HG02571 (cell line): ENCODE measurements around the gene DCAF12L1.

Experiments used
- ATAC-seq: cut with Tn5 transposase; IDR thresholded peaks from one replicate; pipeline ENCODE4 v1.9.1; 2021; ENCODE audit warnings: mild to moderate bottlenecking, moderate library complexity; ENCODE audit not compliant: unreplicated experiment

The DCAF12L1 gene

DNA sequence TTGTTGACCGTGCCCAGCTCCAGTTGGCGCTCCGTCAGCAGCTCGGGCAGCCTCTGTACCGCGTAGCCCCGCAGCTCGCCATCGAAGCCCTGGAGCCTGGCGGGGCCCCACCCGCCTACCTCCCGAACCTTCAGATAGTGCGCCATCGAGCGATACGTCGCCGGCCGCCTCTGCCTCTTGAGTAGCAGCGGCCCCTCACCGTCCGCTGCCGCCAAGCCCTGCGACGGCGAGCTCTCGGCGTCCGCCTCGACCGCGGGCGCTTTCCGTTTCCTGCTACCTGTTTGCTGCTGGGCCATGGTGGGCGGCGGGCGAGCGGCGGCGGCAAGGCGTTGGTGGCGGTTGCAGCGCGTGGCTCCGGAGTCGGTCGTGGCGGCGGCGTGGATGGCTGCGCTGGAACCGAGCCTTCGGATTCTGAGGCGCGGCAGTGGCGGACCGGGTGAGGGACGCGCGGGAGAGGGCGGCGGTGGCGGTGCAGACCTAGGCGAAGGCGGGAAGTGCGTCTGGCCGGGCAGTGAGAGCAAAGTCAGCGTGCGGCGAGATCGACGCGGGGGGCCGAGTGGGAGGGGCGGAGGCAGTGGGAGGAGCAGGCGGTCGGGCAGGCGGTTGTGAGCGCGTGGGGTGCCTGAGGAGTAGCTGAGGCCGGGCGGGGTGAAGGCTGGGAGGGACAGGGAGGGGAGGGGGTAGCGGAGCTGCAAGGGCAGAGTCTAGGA lies at the start of gene DCAF12L1:
Gene DCAF12L1 (minus strand): TSS at position 502 of the 710 bp plus-strand sequence. CDS start 206 bp downstream, at position 296.
- no peak for ATAC-seq

DNA sequence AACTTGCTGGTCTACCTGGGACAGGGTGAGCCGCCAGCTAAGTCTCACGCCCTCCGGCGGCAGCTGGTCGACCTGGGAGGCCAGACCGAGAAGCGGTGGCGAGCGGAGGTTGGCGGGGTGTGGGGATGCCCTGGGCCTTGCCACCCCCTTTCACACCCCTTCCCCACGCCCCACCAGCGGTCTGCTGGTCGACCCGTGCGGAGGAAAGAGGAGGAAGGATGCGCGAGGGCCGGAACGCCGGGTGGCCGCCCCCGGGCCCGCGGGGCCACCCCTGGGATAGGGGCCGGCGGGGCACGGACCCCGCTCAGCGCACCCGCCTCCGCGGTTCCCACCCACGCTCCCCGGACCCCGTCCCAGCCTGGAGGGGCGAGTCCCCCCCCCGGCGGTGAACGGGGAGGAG lies 28.3 kb upstream of the DCAF12L1 start:
- no peak for ATAC-seq

DNA sequence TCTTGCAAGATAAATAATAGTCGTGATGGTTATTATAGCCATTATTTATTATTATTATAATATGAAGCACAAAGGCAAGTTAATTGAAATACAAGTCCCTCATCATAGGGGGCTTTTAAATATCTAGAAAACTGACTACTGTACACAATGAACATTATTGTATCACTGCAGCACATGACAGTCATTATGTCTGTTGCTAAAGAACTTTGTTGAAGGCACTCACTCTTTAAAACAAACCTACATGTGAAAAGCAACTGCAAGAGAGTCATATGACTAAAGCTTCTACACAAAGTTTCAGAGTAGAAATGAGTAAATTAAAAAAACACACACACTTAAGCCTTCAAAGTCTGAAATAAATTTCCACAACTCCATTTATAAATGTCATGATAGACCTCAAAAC lies 23.3 kb upstream of the DCAF12L1 start:
- ATAC-seq, result no peak

DNA sequence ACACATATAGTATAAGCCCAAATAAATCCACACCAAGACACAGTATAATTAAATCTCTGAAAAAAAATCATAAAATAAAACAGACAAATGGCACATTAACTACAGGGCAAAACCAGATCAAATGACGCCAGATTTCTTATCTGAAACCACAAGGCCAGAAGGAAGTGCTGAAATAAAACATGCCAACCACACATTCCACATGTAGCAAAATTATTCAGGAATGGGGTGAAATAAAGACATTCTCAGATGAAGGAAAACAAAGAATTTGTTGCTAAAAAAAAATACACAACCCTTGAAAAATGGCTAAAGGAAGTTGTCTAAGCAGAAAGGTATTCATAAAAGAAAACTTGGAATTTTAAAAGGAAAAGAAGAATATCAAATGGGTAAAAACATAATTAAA lies 4.5 kb upstream of the DCAF12L1 start:
- no peak for ATAC-seq

DNA sequence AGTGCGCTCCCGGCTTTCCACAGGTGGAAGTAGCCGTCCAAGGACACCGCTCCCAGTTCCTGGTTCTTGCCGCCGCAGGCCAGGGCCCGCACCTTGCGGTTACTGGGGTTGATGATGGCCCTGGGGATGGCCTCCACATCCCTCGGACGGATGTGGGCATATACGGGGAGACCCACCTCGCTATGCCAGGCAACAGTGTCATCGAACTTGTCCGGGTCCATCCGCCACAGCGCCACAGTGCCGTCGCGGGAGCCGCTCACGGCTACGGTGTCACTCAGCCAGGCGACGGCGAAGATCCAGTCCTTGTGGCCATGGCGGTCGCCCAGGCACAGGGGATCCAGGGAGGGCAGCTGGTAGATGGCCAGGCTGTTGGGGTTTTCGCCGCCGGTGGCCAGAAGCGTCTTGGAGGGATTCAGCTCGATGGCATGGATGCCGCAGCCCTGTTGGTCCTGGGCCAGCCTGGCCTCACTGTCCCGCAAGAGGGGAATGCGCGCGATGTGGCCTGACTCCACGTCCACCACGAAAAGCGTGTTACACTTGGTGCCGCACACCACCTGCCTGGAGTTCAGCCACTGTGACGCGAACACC lies 795 bp downstream of the DCAF12L1 start:
- no peak for ATAC-seq

DNA sequence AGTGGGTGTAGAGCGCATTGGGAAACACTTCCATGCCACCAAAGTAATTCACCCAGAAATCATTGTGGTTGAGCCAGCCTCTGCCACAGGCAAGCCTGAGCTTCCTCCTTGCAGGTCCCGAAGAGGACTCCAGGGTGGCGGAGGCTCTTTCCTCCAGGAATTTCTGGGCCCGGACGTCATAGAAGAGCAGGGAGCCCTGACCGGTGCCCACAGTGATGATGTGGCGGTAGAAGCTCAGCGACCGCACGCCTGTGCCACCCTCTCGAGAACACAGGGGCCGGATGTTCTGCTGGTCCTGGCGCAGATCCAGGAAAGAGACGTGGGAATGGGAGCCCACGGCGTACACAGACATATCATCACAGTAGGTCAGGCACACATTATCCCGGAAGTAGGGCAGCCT lies 1.3 kb downstream of the DCAF12L1 start:
- no peak for ATAC-seq

DNA sequence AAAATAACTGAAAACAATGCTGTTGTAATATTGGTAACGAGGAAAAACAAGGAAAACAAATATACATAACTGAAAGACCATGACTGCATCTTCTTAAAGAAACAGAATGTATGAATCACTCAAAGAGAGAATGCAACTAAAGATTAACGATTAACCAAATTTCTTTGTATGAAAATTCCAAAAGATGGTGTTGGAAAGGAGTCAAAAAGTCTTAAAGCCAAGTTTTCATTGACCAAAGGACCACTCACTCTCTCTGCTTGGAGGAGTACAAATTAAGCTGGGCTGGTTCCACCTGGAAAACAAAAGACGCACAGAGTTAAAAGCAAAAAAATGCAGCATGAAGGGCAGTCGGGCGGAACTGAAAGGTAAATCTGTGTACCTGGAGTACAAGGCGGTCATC lies 1.8 kb downstream of the DCAF12L1 start:
- no peak for ATAC-seq

DNA sequence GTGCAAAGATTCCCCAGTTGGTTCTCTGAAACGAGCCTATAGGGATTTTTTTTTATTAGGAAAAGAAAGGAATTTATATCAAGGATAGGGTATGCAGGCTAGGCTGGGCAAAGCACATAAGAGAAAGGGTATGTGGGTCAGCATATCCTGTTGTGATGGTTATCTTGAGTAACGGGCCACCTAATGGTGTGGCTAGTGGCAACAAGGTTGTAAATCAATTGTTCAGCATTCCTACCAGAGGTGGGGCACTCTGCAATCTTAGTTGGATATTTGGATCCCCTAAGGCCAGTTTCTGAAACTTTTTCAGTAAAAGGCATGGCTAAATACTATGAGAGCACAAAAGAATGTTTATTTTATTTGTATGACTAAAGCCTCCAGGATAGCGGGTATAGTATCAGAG lies 42.7 kb downstream of the DCAF12L1 start:
- ATAC-seq, result no peak
